ENCODE data around the gene RTL5.

RTL5 gene

GRCh38 chrX:72083291-72083690 lies 48.4 kb downstream of the RTL5 start:
- DNase-seq (ENCODE audit: low spot score) = no peak
- TF ChIP-seq CTCF (IDR thresholded peaks at IDR 0.05; ENCODE audit: extremely low read depth, missing control alignments) = no peak

DNA sequence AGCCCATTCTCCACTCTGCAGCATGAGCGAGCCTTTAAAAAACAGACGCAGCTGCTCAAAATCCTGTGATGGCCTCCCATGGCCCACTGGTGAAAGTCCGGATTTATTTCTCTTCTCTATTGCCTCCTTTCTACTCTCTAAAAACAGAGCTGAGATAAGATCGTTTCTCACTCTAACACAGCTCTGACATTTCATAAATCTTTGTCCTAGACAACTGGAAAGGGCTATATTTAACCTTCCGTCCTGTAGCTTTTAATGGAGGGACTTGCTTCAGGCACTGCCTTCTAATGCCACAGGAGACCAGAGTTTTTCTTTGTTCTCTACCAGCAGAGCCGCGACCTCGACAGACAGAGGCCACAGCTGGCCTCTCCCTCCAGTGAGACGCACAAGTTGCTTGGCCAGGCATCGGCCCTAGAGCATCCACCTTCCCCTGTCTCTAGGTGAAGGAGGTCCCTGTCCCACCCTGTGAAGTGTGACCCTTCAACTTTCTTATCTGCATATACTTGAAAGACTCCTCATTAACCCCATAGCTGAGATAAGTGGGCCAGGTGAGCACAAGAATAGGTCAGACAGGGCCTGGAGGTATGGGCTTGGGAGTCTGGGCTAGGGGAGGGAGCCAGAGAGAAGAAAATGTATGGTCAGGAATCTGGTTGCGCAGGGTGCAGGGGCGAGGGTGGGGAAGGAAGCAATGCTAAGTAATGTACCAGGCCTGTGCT lies 50.0 kb downstream of the RTL5 start:
- TF ChIP-seq CTCF (IDR thresholded peaks at IDR 0.05; ENCODE audit: extremely low read depth, missing control alignments) = no peak
- DNase-seq (ENCODE audit: low spot score) = no peak

DNA sequence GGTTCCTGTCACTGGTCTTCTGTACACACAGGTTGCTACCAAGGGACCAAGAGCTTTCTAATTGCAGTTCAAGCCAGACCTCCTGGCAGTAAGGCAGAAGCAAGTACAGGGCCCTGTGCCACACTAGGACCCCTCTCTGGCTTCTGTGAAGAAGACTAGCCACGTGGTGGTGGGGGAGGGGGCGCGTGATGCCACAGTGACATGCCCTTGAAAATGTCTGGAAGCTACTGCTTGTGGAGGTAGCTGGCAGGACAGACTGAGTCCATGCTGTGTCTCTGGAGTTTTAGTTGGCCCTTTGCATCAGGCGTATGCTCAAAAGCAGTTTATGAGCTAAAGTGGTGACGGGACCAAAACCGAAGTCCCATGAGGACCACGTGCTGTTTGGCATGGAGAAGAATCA lies 50.9 kb downstream of the RTL5 start:
- no peak for TF ChIP-seq CTCF (IDR thresholded peaks at IDR 0.05; ENCODE audit: extremely low read depth, missing control alignments)
- no peak for DNase-seq (ENCODE audit: low spot score)

DNA sequence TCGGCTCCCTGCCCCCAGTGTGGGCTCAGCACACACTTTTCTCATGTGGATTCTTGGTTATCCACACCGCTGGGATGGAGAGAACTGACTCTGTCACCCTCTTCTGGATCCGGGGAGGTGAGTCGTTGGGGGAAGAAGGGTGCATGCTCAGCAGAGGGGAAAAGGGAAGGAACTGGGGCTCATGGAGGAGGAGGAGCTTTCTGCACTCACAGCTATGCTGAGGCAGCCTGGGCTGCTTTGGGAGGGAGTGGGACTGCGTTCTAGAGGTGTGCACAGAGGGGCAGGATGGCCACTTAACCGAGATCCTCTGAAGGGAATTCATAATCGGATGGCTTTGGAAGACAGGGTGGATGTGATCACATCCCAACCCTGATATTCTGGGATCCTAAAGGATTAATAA lies 51.6 kb downstream of the RTL5 start:
- no peak for TF ChIP-seq CTCF (IDR thresholded peaks at IDR 0.05; ENCODE audit: extremely low read depth, missing control alignments)
- DNase-seq (ENCODE audit: low spot score) = no peak

DNA sequence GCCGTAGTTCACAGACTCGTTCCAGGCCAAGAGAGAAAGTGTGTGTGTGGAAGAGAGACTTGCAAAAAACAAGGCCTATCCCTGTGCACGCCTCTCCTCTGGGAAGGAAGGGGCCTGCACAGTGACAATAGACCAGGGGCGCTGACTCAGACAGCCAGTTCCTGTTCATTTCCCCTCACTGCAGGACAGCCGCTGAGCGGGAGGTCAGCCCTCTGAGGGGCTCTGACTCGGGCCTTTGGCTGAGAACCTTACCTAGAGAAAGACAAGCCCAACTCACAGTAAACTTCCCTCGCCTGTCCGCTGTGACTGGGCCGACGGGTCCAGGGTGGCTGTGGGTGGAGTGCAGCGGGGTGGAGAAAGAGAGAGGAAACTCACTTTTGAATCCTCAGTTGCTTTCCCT lies 52.1 kb downstream of the RTL5 start:
- TF ChIP-seq CTCF (IDR thresholded peaks at IDR 0.05; ENCODE audit: extremely low read depth, missing control alignments) = no peak
- no peak for DNase-seq (ENCODE audit: low spot score)

GRCh38 chrX:72078411-72078810 lies 53.3 kb downstream of the RTL5 start:
- TF ChIP-seq CTCF (IDR thresholded peaks at IDR 0.05; ENCODE audit: extremely low read depth, missing control alignments) = no peak
- DNase-seq (ENCODE audit: low spot score) = no peak

All from GM20000 (cell line).